WI38 (cell line): ENCODE data around the gene ACTR1B.
"Not testable (repeated sequence)": the region's sequence is repeated elsewhere in the genome, so short reads cannot be mapped to it uniquely, and the experiment has no call there.

Experiments used
- H3K4me3 ChIP-seq: 2 replicates; pipeline ENCODE4 v1.5.1; 2011; ENCODE audit warnings: low read depth, mild to moderate bottlenecking, control low read depth, low read length
- TF ChIP-seq, protein P1 (sequence below): IDR thresholded peaks from 2 replicates; pipeline ENCODE4 v1.5.1; 2012; ENCODE audit warnings: low read depth, mild to moderate bottlenecking, control low read depth, low read length

ACTR1B gene

DNA sequence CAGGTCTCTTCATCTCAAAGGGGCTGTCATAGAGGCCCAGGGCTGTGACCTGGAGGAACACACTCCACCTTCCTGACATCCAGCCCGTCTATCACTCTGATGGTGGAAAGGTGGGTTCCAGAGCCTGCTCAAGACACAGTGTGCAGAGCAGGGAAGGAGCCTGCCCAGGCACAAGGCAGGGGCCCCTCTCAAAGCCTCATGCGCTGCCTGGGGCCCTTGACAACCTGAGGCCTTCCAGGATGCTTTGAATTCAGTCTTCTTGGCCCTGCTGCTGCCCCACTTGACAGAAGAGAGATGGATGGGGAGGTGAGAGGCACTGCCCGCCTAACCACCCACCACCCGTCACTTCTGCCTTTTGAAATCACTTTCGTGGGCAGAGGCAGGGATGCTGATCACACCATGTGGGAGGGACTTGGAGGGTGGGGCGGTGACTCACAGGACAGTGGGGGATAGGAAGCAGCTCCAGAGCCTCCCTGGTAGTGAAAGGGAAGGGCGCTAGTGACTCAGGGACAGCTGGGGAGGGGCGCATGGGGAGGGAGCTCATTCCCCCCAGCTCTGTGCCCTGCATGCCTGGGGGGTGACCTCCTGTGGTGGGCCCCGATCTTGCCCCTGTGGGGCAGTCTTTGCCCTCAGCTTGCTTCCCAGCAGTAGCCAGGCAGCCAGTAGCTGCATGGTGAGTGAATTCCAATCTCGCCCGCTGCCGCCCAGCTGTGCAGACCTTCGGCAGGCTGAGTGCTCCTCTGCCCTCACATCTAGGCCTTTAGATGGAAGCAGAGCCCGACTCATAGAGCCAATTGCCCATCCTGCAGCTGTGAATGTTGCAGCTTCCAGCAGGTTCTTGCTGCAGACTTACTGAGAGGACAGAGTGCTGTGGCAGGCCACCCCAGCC is 44.7 kb downstream of the ACTR1B start:
- H3K4me3 ChIP-seq = not testable (repeated sequence)

DNA sequence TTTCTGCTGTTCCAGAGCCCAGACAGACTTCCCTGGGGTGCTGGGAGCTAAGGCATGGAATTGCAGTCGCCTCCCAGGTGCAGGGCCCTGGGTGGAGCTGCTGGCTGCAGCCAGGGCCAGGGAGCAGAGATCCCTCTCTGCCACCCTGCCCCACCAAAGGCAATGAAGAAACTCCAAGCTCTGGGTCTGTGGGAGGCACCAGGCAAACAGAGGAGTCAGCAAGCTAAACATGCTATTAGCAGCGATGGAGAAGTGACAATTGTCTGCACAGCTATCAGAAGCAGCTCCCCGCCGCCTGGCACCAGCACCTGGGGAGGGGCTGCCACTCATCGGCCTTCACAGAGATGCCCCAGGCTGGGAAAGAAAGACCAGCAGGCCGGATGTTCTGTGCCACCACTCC is 45.9 kb downstream of the ACTR1B start:
- TF ChIP-seq, protein P1, sequence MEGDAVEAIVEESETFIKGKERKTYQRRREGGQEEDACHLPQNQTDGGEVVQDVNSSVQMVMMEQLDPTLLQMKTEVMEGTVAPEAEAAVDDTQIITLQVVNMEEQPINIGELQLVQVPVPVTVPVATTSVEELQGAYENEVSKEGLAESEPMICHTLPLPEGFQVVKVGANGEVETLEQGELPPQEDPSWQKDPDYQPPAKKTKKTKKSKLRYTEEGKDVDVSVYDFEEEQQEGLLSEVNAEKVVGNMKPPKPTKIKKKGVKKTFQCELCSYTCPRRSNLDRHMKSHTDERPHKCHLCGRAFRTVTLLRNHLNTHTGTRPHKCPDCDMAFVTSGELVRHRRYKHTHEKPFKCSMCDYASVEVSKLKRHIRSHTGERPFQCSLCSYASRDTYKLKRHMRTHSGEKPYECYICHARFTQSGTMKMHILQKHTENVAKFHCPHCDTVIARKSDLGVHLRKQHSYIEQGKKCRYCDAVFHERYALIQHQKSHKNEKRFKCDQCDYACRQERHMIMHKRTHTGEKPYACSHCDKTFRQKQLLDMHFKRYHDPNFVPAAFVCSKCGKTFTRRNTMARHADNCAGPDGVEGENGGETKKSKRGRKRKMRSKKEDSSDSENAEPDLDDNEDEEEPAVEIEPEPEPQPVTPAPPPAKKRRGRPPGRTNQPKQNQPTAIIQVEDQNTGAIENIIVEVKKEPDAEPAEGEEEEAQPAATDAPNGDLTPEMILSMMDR = no peak
- no peak overlapping the region for H3K4me3 ChIP-seq

DNA sequence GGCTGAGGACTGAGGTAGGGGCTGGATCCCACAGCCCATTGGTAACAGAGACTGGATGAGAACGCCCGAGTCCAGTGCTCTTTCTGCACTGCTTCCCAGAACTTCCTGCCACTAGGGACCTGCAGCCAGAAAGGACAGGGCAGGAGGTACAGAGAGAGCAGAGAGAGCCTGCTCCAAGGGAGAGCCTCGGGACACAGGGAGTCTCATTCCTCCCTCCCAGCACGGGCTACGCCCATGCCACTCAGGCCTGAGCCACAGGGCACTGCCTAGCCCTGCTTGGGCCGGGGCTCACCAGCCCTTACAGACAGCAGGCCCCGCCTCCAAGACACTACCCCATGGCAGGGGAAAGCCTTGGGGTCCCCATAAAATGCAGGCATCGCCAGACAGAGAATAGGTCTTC is 48.1 kb downstream of the ACTR1B start:
- H3K4me3 ChIP-seq = not testable (repeated sequence)

- H3K4me3 ChIP-seq = not testable (repeated sequence)
These were observed 51.9 kb downstream of the ACTR1B start for GRCh38 chr2:97611895-97612294.

- H3K4me3 ChIP-seq = not testable (repeated sequence)
These were observed 55.1 kb downstream of the ACTR1B start for GRCh38 chr2:97608745-97609144.
